NCI-H1930 (cell line): ENCODE measurements around the gene APAF1.

Source experiments
- DNase-seq, 2 experiments: peaks; one replicate each; lab custom pipeline; 2025; lab: John Stamatoyannopoulos, UW

The APAF1 gene

DNA sequence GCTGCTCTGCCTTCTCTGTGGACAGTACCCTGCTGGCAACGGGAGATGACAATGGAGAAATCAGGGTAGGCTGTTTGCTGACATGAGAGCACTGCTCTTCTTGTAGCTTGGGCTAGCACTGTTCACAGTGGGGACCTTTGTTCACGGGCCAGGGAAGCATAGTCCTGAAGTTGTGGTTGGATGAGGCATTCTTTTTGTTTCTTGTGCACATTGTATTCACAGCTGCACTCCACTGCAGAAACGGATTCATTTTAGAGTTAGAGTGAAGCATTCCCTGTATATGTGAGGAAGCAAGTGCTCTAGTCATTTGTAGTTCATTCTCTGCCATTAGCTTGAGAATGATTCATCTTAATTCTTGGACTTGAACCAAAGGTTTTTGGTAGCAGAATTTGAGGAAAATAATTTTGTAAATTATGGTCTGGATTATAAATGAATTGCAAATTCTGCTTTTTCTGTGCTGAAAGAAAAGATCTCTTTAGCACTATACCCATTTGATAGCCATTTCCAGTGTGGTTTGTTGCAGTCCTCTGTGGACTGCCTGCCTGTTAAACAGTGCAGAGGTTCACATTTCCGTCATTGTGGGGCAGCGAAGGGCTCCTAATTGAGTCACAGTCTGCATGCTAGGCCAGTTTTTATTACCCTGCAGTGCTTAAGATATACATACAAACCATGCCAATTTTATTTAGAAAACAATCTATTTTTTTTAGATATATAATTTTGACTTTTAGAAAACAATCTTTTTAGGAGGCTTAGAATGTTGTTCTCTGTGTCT is 80.6 kb downstream of the APAF1 start:
- peak in 1 of 2 experiments; percentile 32 for DNase-seq

- DNase-seq = no peak
Measured at GRCh38 chr12:98727196-98727595, 82.1 kb downstream of the APAF1 start.

DNA sequence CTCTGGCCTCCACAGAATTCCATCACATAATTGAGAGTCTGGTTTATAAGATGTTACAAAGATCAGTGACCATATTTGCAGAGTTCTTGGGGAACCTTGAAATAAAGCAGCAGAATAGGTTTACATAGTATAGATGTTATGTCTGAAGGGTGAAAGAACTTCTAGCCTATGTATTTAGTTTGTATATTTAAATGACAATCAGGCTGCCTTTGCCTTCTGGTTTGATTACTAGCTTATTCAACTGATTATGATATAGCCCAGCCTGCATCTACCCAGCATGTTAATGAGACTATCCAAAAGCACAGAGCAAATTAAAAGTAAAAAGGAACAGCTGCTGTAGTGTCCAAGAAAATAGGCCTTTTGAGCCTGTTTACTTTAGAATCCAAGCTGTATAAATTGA is 85.3 kb downstream of the APAF1 start:
- DNase-seq = no peak

GRCh38 chr12:98733667-98734350 is 88.7 kb downstream of the APAF1 start:
- no peak for DNase-seq

DNA sequence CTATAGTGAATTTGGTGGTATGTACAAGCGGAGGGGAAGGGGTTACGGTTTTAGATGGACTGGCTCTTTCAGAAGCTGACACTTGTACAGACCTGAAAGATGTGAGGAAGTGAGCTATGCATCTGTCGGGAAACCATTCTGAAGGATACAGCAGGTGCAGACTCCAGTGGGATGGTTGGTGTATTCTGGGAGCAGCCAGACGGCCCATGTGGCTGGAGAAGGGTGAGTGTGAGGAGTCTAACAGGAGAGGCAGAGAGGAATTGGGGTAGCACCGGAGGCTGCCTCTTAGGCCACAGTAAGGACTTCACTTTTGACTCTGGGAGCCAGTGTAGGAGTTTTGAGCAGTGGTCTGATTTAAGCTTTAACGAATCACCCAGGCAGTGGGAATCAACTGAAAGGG is 90.7 kb downstream of the APAF1 start:
- no peak for DNase-seq

- no peak for DNase-seq
Measured at GRCh38 chr12:98736352-98737321, 91.5 kb downstream of the APAF1 start.

- no peak for DNase-seq
Measured at GRCh38 chr12:98737322-98737712, 92.2 kb downstream of the APAF1 start.

DNA sequence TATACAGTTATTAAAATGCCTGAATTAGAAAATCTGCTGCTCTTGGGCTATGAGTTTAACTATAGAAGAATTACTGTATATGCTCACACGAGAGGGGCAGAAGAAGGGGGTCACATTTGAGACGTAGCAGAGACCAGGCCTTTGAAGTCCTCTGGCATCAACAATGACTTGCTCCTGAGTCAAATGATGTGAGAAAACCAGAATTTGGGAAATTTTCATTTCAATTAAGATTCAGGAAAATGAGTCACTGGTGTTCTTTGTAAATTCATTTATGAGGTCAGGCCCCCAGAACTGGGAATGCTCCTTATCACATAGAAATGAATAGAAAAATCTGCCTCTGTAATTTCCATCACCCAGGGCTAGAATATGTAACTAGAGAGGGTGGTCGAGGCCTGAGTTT is 92.9 kb downstream of the APAF1 start:
- DNase-seq = no peak

DNA sequence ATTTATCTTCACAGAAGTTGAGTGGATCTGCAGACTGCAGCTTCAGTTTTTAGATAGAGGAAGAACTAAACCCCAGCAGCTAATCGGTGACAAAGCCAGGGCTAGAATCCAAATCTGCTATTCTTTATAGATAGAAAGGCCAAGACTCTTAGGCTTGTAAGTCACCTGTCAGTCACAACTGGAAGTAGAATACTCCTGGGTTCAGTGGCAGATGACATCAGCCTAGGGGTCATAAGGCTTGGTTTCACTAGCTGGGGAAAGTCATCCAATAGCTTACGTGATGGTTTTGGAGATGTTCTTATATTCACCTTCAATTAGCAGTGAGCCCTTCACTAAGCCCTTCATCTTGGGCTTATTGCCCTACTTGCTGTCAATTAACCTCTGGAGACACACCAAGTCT is 93.4 kb downstream of the APAF1 start:
- DNase-seq = no peak

DNA sequence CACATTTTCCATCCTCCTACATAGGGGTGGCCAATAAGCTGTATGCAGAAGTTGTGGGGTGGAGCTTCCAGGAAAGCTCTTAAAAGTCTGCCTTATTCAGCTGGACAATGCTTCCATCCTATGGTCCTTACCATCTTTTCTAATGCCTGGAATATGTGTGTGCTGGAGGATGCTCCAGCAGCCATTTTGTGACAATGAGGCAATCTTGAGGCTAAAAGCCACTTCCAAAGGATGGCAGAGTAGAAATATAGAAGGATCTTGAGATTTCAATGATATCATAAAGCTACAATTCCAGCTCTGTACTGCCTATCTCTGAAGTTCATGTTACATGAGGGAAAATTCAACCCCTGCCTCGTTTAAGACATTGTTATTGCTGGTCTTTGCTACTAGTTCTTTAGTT is 95.7 kb downstream of the APAF1 start:
- DNase-seq = no peak

- no peak for DNase-seq
Measured at GRCh38 chr12:98741196-98741555, 96.1 kb downstream of the APAF1 start.

DNA sequence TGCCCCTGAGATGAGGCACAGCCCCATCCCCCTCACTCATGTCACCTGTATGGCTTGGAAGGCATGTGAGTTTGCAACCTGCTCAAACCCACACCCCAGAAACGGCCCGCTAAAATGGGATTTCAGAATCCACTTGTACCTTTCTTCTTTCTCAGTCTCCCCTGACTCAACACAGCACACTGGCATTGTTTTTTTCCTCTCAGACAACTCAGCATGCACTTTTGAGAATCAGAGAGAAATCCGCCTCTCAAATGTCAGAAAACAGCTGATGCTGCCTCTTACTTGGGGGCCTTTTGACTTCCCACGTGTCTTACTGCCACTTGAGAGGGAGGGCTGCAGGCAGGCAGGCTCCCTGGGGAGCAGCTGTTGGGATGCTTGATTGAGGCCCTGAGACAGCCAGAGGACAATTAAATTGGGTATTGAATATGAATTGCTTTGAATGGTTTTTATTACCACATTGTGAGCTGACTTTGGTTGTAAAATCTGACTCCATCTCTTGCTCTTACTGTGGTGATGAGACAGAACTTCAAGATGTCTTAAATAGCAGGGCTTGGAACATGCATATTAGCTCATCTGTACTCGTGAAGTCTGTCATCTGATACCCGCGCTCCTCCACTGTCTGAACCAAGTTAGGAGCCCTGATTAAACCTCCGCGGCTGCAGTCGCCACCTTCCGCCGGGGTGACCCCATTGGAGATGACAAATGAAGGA is 96.6 kb downstream of the APAF1 start:
- DNase-seq = no peak

DNA sequence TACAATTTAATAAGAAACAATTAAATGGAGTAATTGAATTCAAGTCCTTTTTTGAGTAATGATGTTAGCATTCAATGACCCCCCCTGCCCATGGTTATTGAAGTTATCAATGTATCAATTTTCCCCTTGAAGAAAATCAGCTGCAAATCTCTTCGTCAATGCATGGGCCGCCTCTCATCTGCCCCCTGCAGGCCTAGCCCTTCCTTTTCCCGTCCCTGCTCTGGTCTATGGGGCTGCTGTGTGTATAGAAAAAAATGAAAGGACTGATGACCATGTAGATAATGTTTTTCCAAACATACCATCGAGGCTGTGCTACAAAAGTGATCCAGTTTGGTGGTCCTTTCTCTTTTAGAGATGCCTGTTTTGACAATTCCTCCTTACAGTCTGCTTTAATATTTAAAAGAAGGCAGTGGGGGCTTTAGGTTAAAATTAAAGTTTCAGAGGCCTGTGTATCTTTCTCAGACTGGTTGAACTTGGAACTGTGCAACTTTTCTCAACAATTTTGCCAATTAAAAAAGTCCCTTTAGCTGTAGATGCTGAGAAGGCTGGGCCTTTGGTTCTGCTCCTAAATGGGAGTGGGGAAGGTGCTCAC is 98.4 kb downstream of the APAF1 start:
- DNase-seq = no peak

DNA sequence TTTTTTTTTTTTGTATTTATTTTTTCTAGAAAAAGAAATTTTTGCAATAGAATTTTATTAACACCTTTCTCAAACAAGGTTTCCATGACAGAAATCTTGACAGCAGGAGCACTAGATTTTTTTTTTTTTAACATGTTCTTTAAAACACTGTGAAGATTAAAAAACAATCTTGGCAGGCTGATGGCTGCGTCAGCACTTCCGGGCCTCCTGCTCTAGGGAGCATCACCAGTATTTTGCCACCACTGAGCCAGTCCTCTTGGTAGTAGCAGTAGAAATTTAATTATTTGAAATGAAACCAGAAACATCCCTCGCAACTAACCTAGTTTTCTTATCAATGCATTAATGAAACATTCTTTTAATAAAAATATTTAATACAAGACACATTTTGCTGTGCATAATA is 99.6 kb downstream of the APAF1 start:
- DNase-seq = no peak

- no peak for DNase-seq
Measured at GRCh38 chr12:98745578-98746391, 100.7 kb downstream of the APAF1 start.

- DNase-seq = no peak
Measured at GRCh38 chr12:98748463-98748862, 103.4 kb downstream of the APAF1 start.

DNA sequence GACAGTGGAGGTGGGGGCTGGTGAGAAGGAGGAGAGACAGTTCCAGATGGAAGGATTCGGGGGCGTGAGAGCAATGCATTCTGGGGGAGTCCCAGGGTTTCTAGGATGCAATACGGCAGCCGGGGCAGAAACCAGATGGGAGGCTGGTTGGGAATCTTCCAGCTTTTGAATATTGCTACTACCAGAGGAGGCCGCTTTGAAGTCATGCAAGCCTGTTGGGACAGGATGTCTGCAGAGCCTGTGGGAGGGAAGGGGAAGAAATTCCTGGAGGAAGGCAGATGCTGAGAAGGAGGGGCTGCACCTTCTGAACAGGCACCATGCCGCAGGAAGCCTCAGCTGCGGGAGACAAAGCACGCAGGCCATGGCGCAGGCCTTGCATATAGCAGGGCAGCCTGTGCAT is 105.4 kb downstream of the APAF1 start:
- DNase-seq = no peak

DNA sequence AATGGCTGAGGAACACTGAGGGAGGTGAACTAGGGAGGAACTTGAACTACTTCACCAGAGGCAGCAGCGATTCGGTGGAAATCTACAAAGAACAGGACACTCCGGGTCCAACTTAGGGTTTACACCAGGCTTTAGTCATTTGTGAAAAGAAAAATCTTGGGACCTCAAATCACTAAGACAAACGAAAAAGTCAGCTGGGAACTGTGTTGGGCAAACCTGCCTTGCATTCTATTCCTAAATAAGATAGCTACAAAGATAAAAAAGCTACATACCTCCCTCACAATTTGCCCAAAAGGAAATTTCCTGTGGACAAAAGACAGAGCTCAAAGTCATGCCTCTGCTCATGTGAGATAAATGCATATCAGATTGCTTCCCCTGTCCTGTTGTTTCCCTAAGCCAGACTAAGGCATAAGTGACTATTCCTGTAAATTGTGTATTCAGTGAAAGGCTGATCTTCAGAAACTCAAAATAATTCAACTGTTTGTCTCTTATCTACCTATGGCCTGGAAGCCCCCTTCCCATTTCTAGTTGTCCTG is 106.6 kb downstream of the APAF1 start:
- no peak for DNase-seq

DNA sequence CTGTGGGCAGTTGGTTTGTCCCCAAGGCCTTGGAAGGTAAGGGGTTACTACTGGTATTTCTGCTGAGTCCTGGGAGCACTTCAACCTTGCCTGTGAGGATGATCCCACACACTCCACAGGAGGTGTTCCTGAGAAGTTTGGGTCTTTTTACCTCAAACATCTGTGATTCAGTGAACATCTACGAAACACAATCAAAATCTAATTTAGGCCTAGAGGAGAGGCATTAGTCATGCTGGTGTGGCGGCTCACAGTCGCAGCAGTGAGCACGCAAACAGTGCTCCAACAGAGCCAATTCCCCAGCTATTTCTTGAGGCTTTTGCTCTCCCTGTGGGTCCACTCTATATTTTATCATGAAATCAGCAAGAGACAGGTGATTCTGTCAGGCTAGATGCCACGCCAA is 107.6 kb downstream of the APAF1 start:
- DNase-seq = no peak

DNA sequence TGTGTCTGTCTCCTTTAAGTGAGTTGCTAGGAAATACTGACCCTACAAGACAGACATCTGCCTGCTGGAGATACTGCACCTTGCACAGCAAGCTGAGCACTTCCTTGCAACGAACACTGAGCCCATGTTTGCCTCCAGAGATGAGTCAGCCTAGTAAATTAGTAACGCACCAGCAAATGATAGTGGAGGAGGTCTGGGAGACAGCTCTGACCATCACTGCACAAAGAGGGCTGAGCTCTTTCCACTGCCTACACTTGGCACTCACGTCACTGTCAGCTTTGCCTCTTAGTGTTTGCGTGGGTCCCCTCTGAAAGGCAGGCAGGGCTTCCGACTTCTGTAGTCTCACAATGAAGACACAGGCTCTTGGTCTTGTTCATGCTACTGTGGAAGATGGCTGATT is 109.0 kb downstream of the APAF1 start:
- DNase-seq = no peak
